Stomach (tissue), 9 donors: ENCODE data around the gene TMEM207. TPM values are rescaled to one million over a fixed set of nuclear protein-coding genes. Genes with fewer than 3 reads are reported as not detected.

ENCODE experiments used
- DNase-seq, 2 donors: peaks; one replicate each; pipeline versions ENCODE4 v3.0.0 to v3.0.0-alpha.2; 2013 to 2019
- H3K27ac ChIP-seq, 5 donors: fragments of 200-600 bp in 4 of 5; sonication (generic) in 4 of 5; one replicate each; pipeline ENCODE4 v1.5.1; 2013 to 2019; ENCODE audit warnings: mild to moderate bottlenecking in 1 of 5, moderate library complexity in 1 of 5
- H3K27me3 ChIP-seq, 3 donors: fragments of 200-600 bp; sonication (generic); one replicate each; pipeline ENCODE4 v1.5.1; 2017 to 2019; ENCODE audit warnings: mixed run types in 1 of 3
- H3K36me3 ChIP-seq, 4 donors: fragments of 200-600 bp; sonication (generic); 1 replicate in 3 of 4; 2 replicates in 1 of 4; pipeline ENCODE4 v1.5.1; 2016 to 2019
- H3K4me1 ChIP-seq, 4 donors: fragments of 200-600 bp; sonication (generic); one replicate each; pipeline ENCODE4 v1.5.1; 2016 to 2019
- H3K4me3 ChIP-seq, 4 donors: fragments of 200-600 bp; sonication (generic) in 3 of 4; one replicate each; pipeline ENCODE4 v1.5.1; 2016 to 2019; ENCODE audit warnings: mild to moderate bottlenecking in 1 of 4
- H3K9me3 ChIP-seq, 4 donors: fragments of 200-600 bp; sonication (generic); one replicate each; pipeline ENCODE4 v1.5.1; 2016 to 2019
- EP300 ChIP-seq: sonication (generic); formaldehyde crosslinking; IDR thresholded peaks from one replicate; pipeline ENCODE4 v1.6.1; 2017; ENCODE audit warnings: antibody characterized with exemption
- POLR2A ChIP-seq, 4 donors: fragments of 450-650 bp; IDR thresholded peaks; one replicate each; pipeline ENCODE4 v1.6.1; 2016; ENCODE audit warnings: antibody characterized with exemption in 4 of 4, control low read depth in 2 of 4, mild to moderate bottlenecking in 1 of 4, moderate library complexity in 1 of 4
- POLR2AphosphoS5 ChIP-seq, 3 donors: sonication (generic); formaldehyde crosslinking; IDR thresholded peaks; one replicate each; pipeline ENCODE4 v1.6.1; 2016; ENCODE audit warnings: antibody characterized with exemption in 3 of 3
- WGBS, 5 donors: extraction: QIAGEN DNeasy Blood & Tissue Kit in 3 of 5; methylation state at CpG; one replicate each; pipeline versions ENCODE4 v1.1.5 to v1.1.7; 2013 to 2018; 5-methylcytosine and 5-hydroxymethylcytosine counted together
- intact Hi-C: fragments of 100-400 bp; cut with DNase I; formaldehyde crosslinking; loops from one replicate; pipeline ENCODE4 v1.15.1; 2023; ENCODE audit warnings: low total_unique reads
- polyA plus RNA-seq, 3 donors: library from polyadenylated mRNA; stranded (reverse); fragments of 200-250 nt; gene quantifications; one replicate each; pipeline ENCODE4 v1.2.3, GENCODE V29; 2013
- total RNA-seq, 5 donors: library from RNA; depleted of rRNA; stranded (reverse); fragments of >200 nt; gene quantifications; one replicate each; pipeline versions ENCODE4 v1.1.0 to v1.2.3, GENCODE V29; 2014 to 2016
- TF ChIP-seq, protein P1 (sequence below), 7 experiments: fragments of 450-650 bp in 4 of 7; fragments of 200-600 bp in 3 of 7; sonication (generic) in 3 of 7; IDR thresholded peaks; one replicate each; pipeline ENCODE4 v1.5.1; 2016 to 2019; ENCODE audit warnings: antibody characterized with exemption in 7 of 7, control low read depth in 2 of 7, mild to moderate bottlenecking in 1 of 7
- donor health status: healthy with polysubstance abuse.
- donor health status: Bipolar disorder and iron deficiency.
- donor health status: healthy.

The TMEM207 gene
- total and polyA plus RNA-seq, 8 donors, result not detected

DNA sequence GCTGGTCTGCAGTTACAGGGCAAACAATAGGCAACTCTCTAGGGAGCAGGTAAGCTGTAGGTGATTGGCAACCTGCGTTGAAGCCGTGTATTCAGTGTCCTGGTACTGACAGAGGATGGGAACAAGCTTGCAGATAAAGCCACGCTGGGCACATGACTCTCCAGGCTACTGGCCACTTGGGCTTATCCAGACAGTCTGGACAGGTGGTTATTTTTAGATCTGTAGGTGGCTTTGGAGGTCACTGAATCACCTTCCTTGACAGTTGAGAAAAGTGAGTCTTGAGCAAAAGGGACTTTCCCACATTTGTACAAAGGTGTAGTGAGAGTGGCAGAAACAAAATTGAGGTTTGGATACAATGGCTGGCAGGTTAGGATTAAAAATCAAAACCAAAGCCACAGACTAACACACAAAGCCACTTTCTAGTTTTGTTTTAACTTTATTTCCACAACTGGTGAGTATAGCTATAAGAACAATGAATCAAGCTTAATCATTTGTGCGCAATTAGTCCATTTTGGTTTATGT, 41.9 kb upstream of the TMEM207 start:
- Histone ChIP-seq H3K9me3 (no peaks in the 10 kb centered on the region), H3K27me3 (no peaks in the 10 kb centered on the region), H3K27ac (no peak overlapping the region), H3K4me1 (peaks cover 0 to under 1% (median 0%) of the 10 kb centered on the region in 4 donors), H3K36me3 (no peaks in the 10 kb centered on the region), H3K4me3 (no peak overlapping the region)
- no peak for TF ChIP-seq EP300
- TF ChIP-seq, protein P1, sequence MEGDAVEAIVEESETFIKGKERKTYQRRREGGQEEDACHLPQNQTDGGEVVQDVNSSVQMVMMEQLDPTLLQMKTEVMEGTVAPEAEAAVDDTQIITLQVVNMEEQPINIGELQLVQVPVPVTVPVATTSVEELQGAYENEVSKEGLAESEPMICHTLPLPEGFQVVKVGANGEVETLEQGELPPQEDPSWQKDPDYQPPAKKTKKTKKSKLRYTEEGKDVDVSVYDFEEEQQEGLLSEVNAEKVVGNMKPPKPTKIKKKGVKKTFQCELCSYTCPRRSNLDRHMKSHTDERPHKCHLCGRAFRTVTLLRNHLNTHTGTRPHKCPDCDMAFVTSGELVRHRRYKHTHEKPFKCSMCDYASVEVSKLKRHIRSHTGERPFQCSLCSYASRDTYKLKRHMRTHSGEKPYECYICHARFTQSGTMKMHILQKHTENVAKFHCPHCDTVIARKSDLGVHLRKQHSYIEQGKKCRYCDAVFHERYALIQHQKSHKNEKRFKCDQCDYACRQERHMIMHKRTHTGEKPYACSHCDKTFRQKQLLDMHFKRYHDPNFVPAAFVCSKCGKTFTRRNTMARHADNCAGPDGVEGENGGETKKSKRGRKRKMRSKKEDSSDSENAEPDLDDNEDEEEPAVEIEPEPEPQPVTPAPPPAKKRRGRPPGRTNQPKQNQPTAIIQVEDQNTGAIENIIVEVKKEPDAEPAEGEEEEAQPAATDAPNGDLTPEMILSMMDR (IDR thresholded peaks at IDR 0.05), result no peak
- no peak for TF ChIP-seq POLR2AphosphoS5 (IDR thresholded peaks at IDR 0.05)
- TF ChIP-seq POLR2A (IDR thresholded peaks at IDR 0.05), result no peak
- no peak for DNase-seq
- WGBS, 5 donors, result 60 to 74% (median 68%) methylated on average over 4 of the region's 4 CpGs
- intact Hi-C loops, result no loop called here

DNA sequence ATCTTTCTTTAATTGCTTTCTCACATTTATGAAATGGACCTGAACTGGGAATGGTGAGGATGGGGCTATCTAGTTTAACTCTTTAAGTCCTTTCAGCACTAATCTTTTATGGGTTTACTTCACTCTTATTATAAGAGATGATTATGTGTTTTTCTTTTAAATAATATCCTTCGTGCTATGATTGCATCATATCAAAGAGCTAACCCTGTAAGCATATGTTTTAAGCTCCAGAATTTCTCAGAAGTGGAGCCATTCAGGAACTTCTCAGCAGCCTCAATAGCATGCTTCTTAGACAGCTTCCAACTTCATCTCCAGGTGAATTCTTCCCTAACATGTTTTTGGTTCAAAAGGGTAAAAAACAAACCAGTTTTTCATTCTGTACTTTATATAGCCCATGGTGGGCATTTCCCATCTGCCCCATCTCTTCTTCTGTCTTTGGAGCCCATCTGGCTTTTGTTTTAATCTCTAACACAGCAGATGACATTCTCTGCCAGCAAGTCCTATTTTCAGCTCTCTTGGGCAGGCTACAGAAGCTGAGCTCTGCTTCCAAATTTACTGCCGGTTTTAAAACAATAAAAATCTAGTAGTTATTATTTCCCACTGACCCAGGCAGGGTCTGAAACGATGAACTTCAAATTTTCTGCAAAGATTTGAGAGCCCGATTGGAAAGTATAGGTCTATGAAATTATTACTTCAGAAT, 37.4 kb upstream of the TMEM207 start:
- no peaks in the 10 kb centered on the region for H3K36me3 ChIP-seq
- WGBS, 5 donors, result 64 to 85% (median 77%) methylated on average over 4 of the region's 4 CpGs
- intact Hi-C loops, result no loop called here
- H3K27ac ChIP-seq, result no peak overlapping the region
- no peaks in the 10 kb centered on the region for H3K27me3 ChIP-seq
- TF ChIP-seq, protein P1 (IDR thresholded peaks at IDR 0.05), result no peak
- TF ChIP-seq EP300, result no peak
- no peak for TF ChIP-seq POLR2A (IDR thresholded peaks at IDR 0.05)
- no peak for TF ChIP-seq POLR2AphosphoS5 (IDR thresholded peaks at IDR 0.05)
- H3K9me3 ChIP-seq, result no peaks in the 10 kb centered on the region
- DNase-seq, result no peak
- peaks cover 0 to 9% (median 4%) of the 10 kb centered on the region in 4 donors for H3K4me1 ChIP-seq
- no peak overlapping the region for H3K4me3 ChIP-seq

DNA sequence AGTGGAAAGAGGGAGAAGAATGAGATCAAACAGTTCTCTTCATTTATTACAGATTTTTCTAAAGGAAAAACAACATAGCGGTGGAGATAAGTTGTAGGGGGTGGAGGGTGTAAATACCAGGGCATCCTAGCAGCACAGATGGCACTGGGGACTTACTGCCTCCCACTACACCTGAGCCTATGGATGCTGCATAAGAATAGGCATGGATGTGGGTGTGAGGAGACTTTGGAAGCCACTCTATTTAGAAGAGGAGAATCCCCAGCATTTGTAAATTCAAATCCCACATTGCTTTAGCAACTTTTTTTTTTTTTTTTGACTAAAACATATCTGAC, 36.8 kb upstream of the TMEM207 start:
- no peaks in the 10 kb centered on the region for H3K9me3 ChIP-seq
- no peaks in the 10 kb centered on the region for H3K27me3 ChIP-seq
- 0 to 12% (median 3%) methylated on average over 1 of the region's 1 CpG for WGBS, 5 donors
- TF ChIP-seq EP300, result no peak
- TF ChIP-seq, protein P1 (IDR thresholded peaks at IDR 0.05), result no peak
- H3K27ac ChIP-seq, result no peak overlapping the region
- no peaks in the 10 kb centered on the region for H3K36me3 ChIP-seq
- no peak for DNase-seq
- intact Hi-C loops, result no loop called here
- H3K4me1 ChIP-seq, result peaks cover 0 to 9% (median 4%) of the 10 kb centered on the region in 4 donors
- H3K4me3 ChIP-seq, result no peak overlapping the region

DNA sequence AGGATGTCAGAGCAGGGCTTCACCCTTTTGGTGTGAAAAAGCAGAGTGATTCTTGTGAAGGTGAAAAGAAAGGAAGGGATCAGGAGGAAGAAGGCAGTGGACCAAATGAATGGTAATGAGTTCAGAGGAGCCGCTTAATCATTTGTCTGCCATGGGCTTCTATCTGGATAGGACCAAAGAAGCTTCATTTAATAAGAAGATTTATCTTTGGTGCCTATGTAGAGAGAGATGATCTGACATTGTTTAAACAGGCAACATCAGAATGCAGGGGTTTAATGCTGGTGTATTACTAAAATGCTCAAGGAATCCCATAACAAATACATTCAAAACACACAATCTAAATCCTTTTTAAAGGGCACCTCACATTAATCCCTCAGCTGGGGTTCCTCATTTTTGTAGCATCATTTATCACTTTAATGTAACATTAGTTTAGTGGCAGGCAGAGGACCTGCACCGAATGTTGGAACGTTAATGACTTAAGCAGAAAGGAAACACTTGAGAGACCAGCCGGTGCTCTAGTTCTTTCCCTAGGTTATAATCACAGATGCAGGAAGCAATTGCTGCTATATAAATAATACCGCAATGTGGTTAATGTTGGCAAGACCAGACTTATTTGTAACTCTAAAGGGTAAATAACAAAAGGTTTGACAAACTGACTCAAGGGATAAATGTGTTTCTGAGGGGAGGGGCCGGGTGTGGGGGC, 36.3 kb upstream of the TMEM207 start:
- TF ChIP-seq, protein P1 (IDR thresholded peaks at IDR 0.05), result no peak
- TF ChIP-seq POLR2AphosphoS5 (IDR thresholded peaks at IDR 0.05) (no peak), POLR2A (IDR thresholded peaks at IDR 0.05) (no peak), EP300 (no peak)
- Histone ChIP-seq H3K4me3 (no peak overlapping the region), H3K27ac (no peak overlapping the region), H3K36me3 (no peaks in the 10 kb centered on the region), H3K9me3 (no peaks in the 10 kb centered on the region), H3K27me3 (no peaks in the 10 kb centered on the region), H3K4me1 (peaks cover 0 to 9% (median 4%) of the 10 kb centered on the region in 4 donors)
- intact Hi-C loops, result no loop called here
- whole genome bisulfite sequencing, 5 donors, result 13 to 15% (median 15%) methylated on average over 6 of the region's 6 CpGs
- peak in 1 of 2 donors; percentile 55 for DNase-seq
